BJ (cell line): Measurements from ENCODE around the gene CGREF1. TPM values are rescaled to one million over a fixed set of nuclear protein-coding genes. Genes with fewer than 3 reads are reported as not detected.

Experiments
- CTCF ChIA-PET: fragments of 350-600 bp; formaldehyde crosslinking; extraction: SDS; loops from one replicate; lab custom pipeline; 2021; ENCODE audit warnings: antibody characterized with exemption, inconsistent platforms; lab: Yijun Ruan, JAX
- POLR2A ChIA-PET: fragments of 300-600 bp; sonication (Branson Sonifier 250); formaldehyde crosslinking; extraction: SDS; loops from one replicate; lab custom pipeline; 2021; ENCODE audit warnings: antibody characterized with exemption; lab: Charles Lee
- DNase-seq: peaks from one replicate; pipeline ENCODE4 v3.0.0-alpha.2; 2011; ENCODE audit warnings: low read depth
- H3K27me3 ChIP-seq: 2 replicates; pipeline ENCODE4 v1.6.0; 2011; ENCODE audit warnings: low read length; ENCODE audit not compliant: control insufficient read depth, insufficient read depth
- H3K36me3 ChIP-seq: 2 replicates; pipeline ENCODE4 v1.5.1; 2011; ENCODE audit warnings: low read length; ENCODE audit not compliant: control insufficient read depth, insufficient read depth
- H3K4me3 ChIP-seq: 2 replicates; pipeline ENCODE4 v1.5.1; 2011; ENCODE audit warnings: low read depth, mild to moderate bottlenecking, control low read depth, low read length
- polyA plus RNA-seq: library from polyadenylated mRNA; depleted of rRNA; stranded (reverse); fragments of >200 nt; gene quantifications from 2 replicates; pipeline ENCODE4 v1.2.3, GENCODE V29; 2011
- TF ChIP-seq, protein P1 (sequence below): IDR thresholded peaks from 2 replicates; pipeline ENCODE4 v1.5.1; 2011; ENCODE audit warnings: low read depth, mild to moderate bottlenecking, control low read depth, inconsistent platforms, low read length, moderate library complexity; ENCODE audit not compliant: insufficient read depth

The CGREF1 gene
- polyA plus RNA-seq, 1 experiment = 6.9 TPM

DNA sequence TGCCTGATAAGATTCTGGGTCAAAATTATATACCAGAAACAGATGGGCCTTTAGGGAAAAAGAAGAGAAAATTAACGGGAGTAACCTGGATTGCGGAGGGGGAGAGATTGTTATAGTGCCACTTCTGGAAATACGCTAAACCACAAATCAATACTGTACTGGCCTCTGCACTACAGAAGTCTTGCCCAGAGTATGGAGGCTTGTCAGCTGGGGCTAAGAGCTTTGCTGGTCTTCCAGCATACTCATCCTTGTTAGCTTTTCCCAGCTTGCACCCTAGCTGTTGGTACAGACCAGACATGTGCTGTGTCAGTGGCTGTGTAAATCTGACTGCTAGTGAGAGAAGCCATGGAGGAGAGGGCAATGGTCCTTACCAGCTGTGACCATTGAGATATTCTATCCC, 58.6 kb downstream of the CGREF1 start:
- peaks cover 9% of the 10 kb centered on the region for H3K36me3 ChIP-seq
- CTCF ChIA-PET = interaction anchor here (1.3 to 2.6 kb wide), 2 partner anchors 10 to 21 kb away, joined by 3 to 11 read pairs; no protein-coding TSS in a partner anchor
- no peak overlapping the region for H3K4me3 ChIP-seq
- TF ChIP-seq, protein P1, sequence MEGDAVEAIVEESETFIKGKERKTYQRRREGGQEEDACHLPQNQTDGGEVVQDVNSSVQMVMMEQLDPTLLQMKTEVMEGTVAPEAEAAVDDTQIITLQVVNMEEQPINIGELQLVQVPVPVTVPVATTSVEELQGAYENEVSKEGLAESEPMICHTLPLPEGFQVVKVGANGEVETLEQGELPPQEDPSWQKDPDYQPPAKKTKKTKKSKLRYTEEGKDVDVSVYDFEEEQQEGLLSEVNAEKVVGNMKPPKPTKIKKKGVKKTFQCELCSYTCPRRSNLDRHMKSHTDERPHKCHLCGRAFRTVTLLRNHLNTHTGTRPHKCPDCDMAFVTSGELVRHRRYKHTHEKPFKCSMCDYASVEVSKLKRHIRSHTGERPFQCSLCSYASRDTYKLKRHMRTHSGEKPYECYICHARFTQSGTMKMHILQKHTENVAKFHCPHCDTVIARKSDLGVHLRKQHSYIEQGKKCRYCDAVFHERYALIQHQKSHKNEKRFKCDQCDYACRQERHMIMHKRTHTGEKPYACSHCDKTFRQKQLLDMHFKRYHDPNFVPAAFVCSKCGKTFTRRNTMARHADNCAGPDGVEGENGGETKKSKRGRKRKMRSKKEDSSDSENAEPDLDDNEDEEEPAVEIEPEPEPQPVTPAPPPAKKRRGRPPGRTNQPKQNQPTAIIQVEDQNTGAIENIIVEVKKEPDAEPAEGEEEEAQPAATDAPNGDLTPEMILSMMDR = no peak
- no peaks in the 10 kb centered on the region for H3K27me3 ChIP-seq
- POLR2A ChIA-PET = interaction anchor here (0.5 kb wide), 1 partner anchor 110 kb away, joined by 8 read pairs; no protein-coding TSS in a partner anchor
- no peak for DNase-seq

DNA sequence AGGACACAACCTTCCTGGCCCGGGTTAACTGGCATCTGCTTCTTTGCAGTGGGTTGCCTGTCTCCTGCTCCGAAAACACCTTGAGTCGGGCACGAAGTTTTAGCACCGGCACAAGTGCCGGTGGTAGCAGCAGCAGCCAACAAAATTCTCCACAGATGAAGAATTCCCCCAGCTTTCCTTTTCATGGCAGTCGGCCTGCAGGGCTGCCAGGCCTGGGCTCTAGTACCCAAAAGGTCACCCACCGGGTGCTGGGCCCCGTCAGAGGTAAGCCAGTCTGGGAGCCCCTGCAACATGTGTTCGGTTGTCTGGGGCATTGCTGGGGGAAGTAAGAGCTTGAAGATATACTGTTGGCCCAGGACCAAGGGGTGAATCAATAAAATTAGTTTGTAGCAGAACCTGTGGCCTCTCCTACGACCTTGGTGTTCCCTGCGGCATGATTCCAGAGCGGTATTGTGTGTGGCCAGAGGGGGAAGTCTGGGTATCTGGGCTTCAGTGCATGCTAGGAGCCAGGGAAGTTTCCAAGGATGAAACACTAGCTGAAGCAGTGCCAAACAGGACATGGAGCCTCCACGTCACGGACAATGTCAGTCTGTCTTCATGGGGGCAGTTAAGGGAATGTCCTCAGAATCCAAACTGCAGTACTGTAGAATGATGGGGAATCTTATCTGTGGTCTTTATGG, 59.6 kb downstream of the CGREF1 start:
- Histone ChIP-seq H3K36me3 (peaks cover 17% of the 10 kb centered on the region), H3K4me3 (no peak overlapping the region), H3K27me3 (no peaks in the 10 kb centered on the region)
- CTCF ChIA-PET = interaction anchor here (1.2 to 2.6 kb wide), 3 partner anchors 8 to 22 kb away, joined by 3 to 11 read pairs (median 5); no protein-coding TSS in a partner anchor
- POLR2A ChIA-PET = interaction anchor here (0.7 kb wide), 1 partner anchor 467 kb away, joined by 3 read pairs; no protein-coding TSS in a partner anchor
- no peak for DNase-seq
- TF ChIP-seq, protein P1 = no peak

DNA sequence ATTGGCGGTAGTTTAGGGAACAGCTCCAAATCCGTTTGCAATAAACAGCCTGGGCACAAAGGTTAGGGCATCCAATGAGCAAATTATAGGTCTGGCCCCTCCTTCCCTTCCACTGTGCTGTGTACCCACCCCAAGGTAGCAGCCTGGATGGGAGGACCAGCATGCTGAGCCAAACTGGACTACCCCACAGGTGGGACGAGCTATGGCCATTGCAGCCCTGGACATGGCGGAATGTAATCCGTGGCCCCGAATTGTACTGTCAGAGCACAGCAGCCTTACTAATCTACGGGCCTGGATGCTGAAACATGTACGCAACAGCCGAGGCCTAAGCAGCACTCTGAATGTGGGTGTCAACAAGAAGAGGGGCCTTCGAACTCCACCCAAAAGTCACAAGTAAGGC, 60.7 kb downstream of the CGREF1 start:
- CTCF ChIA-PET = interaction anchor here (1.2 to 2.6 kb wide), 2 partner anchors 9 to 23 kb away, joined by 5 to 11 read pairs; no protein-coding TSS in a partner anchor

DNA sequence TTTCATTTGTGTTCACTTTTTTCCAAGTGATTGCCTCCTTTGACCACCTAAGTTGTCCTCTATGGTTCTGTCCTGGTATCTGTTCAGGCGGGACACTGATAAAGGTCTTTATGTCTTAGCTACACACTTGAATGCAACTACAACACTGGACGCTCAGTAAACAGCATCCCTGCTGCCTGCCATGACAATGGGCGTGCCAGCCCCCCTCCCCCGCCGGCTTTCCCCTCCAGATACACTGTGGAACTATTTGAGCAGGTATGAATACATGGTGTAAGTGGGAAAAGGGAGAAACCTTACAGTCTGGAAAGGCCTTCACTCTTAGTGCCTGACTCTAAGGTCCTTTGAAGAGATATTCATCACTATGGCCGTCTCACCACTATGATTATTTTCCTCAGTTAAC, 61.7 kb downstream of the CGREF1 start:
- Histone ChIP-seq H3K27me3 (no peaks in the 10 kb centered on the region), H3K4me3 (no peak overlapping the region), H3K36me3 (peaks cover 17% of the 10 kb centered on the region)
- TF ChIP-seq, protein P1 = no peak
- no peak for DNase-seq
- ChIA-PET CTCF (interaction anchor here (1.0 kb wide), 1 partner anchor 28 kb away, joined by 3 read pairs; no protein-coding TSS in a partner anchor), POLR2A (interaction anchor here (0.6 kb wide), 1 partner anchor 151 kb away, joined by 4 read pairs; no protein-coding TSS in a partner anchor)

More for the DNA sequence above, 60.7 kb downstream of the CGREF1 start:
- DNase-seq = no peak
- Histone ChIP-seq H3K36me3 (peaks cover 17% of the 10 kb centered on the region), H3K4me3 (no peak overlapping the region), H3K27me3 (no peaks in the 10 kb centered on the region)
- TF ChIP-seq, protein P1 = no peak
- POLR2A ChIA-PET = no interaction called here

DNA sequence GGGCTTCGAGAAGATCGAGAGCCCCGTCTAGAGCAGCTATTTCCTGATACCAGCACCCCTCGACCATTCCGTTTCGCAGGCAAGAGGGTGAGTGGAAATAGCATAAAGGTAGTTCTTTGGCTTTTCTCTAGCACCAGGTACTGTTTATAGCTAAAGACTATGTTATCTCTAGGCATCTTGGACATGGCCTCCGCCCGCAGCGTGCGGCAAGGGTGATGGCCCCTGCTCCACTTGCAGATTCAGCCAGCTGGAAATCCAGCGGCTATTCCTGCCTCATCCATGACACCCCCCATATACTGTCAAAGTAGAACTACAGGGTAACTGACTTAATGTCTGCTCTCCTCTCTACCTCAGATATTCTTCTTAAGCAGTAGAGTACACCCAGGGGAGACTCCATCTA, 64.2 kb downstream of the CGREF1 start:
- TF ChIP-seq, protein P1 = no peak
- H3K4me3 ChIP-seq = no peak overlapping the region
- H3K36me3 ChIP-seq = peaks cover 17% of the 10 kb centered on the region
- CTCF ChIA-PET = interaction anchor here (0.6 to 1.3 kb wide), 4 partner anchors 9 to 209 kb away, joined by 3 to 4 read pairs (median 3); partner anchors contain the start of gene EMILIN1
- DNase-seq = no peak
- POLR2A ChIA-PET = no interaction called here
- no peaks in the 10 kb centered on the region for H3K27me3 ChIP-seq
